ENCODE data around the gene NXPH1. TPM values are rescaled to one million over a fixed set of nuclear protein-coding genes. Genes with fewer than 3 reads are reported as not detected.

NXPH1 gene
- polyA plus RNA-seq, 1 donor (not counting 4 experiments of a cell fraction or from before 2014, with no cell fraction given) = not detected

GRCh38 chr7:8423057-8423456 is 10.4 kb upstream of the NXPH1 start:
- Histone ChIP-seq H3K9me3 (ENCODE audit: control insufficient read depth, low read depth, low read length) (no peaks in the 10 kb centered on the region), H2AFZ (ENCODE audit: control insufficient read depth, low read length) (no peak overlapping the region), H3K27ac (ENCODE audit: control insufficient read depth, insufficient read depth, low read length) (no peak overlapping the region), H4K20me1 (ENCODE audit: control insufficient read depth, extremely low read depth, insufficient read depth, low read length) (no peaks in the 10 kb centered on the region), H3K4me3 (ENCODE audit: control insufficient read depth in 2 of 3, extremely low read depth in 1 of 3, insufficient read depth in 2 of 3, low read depth in 1 of 3, low read length in 3 of 3) (no peak overlapping the region), H3K9me1 (ENCODE audit: control insufficient read depth, extremely low read depth, insufficient read depth, low read length) (no peaks in the 10 kb centered on the region), H3K79me2 (ENCODE audit: control insufficient read depth, insufficient read depth, low read length) (no peaks in the 10 kb centered on the region), H3K27me3 (ENCODE audit: control insufficient read depth, extremely low read depth, insufficient read depth, low read length) (no peaks in the 10 kb centered on the region), H3K4me1 (ENCODE audit: control insufficient read depth, extremely low read depth, insufficient read depth, low read length) (no peaks in the 10 kb centered on the region), H3K9ac (ENCODE audit: control insufficient read depth, extremely low read depth, insufficient read depth, low read length) (no peak overlapping the region), H3K36me3 (ENCODE audit: control insufficient read depth in 2 of 2, extremely low read depth in 1 of 2, insufficient read depth in 2 of 2, low read length in 2 of 2) (no peaks in the 10 kb centered on the region), H3K4me2 (ENCODE audit: control insufficient read depth, extremely low read depth, insufficient read depth, low read depth, low read length) (no peak overlapping the region)
- FAIRE-seq (no peak), DNase-seq (ENCODE audit: low read depth, low spot score) (no peak)
- dilution Hi-C loops (cut with MboI; ENCODE audit: extremely low pct_ligation_motif_present, low sequenced_read_pairs) = no loop called here
- TF ChIP-seq EZH2 (IDR thresholded peaks at IDR 0.05; ENCODE audit: low read length) = no peak
- TF ChIP-seq CTCF (optimal IDR thresholded peaks at IDR 0.05 in 1 of 3, IDR thresholded peaks at IDR 0.05 in 1 of 3, conservative IDR thresholded peaks at IDR 0.05 in 1 of 3; ENCODE audit: extremely low read depth in 1 of 3, insufficient read depth in 2 of 3, low read length in 3 of 3) = no peak

DNA sequence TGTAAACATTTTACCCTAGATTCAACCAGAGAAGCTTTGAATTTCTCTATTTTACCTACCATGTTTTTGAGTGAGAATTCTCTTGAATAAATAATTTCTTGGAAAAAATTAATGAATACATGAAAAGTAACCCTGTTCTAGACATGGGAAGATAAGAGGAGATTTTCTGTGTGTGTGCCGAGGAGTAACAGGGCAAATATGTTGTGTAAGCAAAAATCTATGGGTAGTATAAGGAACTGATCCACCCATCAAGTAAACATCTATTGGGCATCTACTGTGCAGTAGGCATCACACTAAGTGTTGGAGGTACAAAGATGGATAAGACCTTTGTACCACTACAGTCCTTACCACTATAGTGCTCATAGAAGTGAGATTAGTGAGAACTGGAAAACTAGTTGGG is 8.2 kb upstream of the NXPH1 start:
- H3K4me3 ChIP-seq (ENCODE audit: control insufficient read depth in 2 of 3, extremely low read depth in 1 of 3, insufficient read depth in 2 of 3, low read depth in 1 of 3, low read length in 3 of 3) = no peak overlapping the region
- no peaks in the 10 kb centered on the region for H3K79me2 ChIP-seq (ENCODE audit: control insufficient read depth, insufficient read depth, low read length)
- H3K27me3 ChIP-seq (ENCODE audit: control insufficient read depth, extremely low read depth, insufficient read depth, low read length) = no peaks in the 10 kb centered on the region
- TF ChIP-seq EZH2 (IDR thresholded peaks at IDR 0.05; ENCODE audit: low read length) (no peak), CTCF (optimal IDR thresholded peaks at IDR 0.05 in 1 of 3, IDR thresholded peaks at IDR 0.05 in 1 of 3, conservative IDR thresholded peaks at IDR 0.05 in 1 of 3; ENCODE audit: extremely low read depth in 1 of 3, insufficient read depth in 2 of 3, low read length in 3 of 3) (no peak)
- H3K27ac ChIP-seq (ENCODE audit: control insufficient read depth, insufficient read depth, low read length) = no peak overlapping the region
- no peaks in the 10 kb centered on the region for H3K36me3 ChIP-seq (ENCODE audit: control insufficient read depth in 2 of 2, extremely low read depth in 1 of 2, insufficient read depth in 2 of 2, low read length in 2 of 2)
- H3K4me2 ChIP-seq (ENCODE audit: control insufficient read depth, extremely low read depth, insufficient read depth, low read depth, low read length) = no peak overlapping the region
- FAIRE-seq (no peak), DNase-seq (ENCODE audit: low read depth, low spot score) (no peak)
- no peaks in the 10 kb centered on the region for H3K9me3 ChIP-seq (ENCODE audit: control insufficient read depth, low read depth, low read length)
- no peaks in the 10 kb centered on the region for H3K9me1 ChIP-seq (ENCODE audit: control insufficient read depth, extremely low read depth, insufficient read depth, low read length)
- H3K9ac ChIP-seq (ENCODE audit: control insufficient read depth, extremely low read depth, insufficient read depth, low read length) = no peak overlapping the region
- dilution Hi-C loops (cut with MboI; ENCODE audit: extremely low pct_ligation_motif_present, low sequenced_read_pairs) = no loop called here
- no peak overlapping the region for H2AFZ ChIP-seq (ENCODE audit: control insufficient read depth, low read length)
- H3K4me1 ChIP-seq (ENCODE audit: control insufficient read depth, extremely low read depth, insufficient read depth, low read length) = no peaks in the 10 kb centered on the region
- H4K20me1 ChIP-seq (ENCODE audit: control insufficient read depth, extremely low read depth, insufficient read depth, low read length) = no peaks in the 10 kb centered on the region

Data from keratinocyte (primary cell).